Activated CD4-positive, alpha-beta T cell treated with anti-CD3 and anti-CD28 coated beads, Interleukin-2, amount 50 U/mL, for 24 hours (primary cell): ENCODE data around the gene MAML3.

Experiments used
- DNase-seq, 2 donors: peaks; one replicate each; pipeline ENCODE4 v3.0.0-alpha.2; 2020; ENCODE audit warnings: low read depth in 1 of 2, low spot score in 1 of 2

The MAML3 gene

DNA sequence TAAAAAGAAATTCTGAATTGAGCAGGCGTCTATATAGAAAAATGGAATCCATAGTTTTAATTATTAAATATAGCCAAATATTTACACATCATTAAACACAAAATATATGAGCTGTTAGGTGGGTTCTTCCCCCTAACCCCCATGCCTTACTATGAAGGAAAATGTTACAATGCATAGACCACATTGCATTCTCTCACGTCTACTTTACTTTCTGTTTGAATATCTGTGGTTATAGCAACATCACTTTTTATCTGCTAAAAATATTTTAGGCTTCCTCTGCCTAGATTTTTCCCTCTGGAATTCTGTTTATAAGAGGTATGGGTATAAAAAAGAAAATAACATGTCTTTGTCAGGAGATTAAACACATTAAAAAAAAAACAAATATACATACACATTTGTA is 73.1 kb downstream of the MAML3 start:
- DNase-seq, result no peak

DNA sequence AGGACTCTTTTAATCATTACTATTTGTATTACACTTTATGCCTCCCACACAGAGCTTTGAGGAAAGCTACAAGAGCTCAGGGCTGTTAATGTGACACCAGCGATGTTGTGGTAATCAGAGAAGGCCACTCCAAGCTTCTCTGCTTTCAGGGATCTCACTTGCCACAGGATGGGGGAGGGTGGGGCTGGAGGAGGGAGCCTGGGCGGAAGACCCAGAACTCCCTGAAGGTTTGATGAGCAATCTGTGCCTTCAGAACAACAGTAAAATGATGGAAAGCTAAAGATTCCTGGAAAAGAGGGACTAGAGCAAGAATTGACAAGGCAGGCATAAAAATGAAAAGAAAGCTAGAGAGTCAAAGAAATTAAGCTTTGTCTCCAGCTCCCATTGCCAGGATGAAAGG is 75.6 kb downstream of the MAML3 start:
- no peak for DNase-seq

DNA sequence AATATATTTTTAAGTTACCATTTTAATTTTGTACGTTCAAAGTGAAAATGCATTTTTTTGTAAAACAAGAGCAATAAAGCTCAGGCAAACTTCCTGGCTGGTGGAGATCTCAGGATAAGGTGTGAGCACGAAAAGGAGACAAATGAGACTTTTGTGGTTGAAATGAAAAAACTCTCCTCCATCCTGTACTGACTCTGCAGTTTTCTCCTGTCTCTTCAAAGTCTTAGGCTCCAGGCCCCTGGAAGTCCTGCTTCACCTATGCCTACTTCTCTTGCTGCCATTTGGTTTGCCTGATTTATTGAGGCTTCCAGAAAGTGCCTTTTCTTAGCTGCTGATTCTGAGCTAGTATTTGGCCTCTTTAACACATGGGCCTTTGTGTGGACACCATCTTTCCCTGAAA is 77.7 kb downstream of the MAML3 start:
- no peak for DNase-seq

- DNase-seq, result peak in 1 of 2 donors; percentile 62
Observed at GRCh38 chr4:140071806-140072205, 82.2 kb downstream of the MAML3 start.

DNA sequence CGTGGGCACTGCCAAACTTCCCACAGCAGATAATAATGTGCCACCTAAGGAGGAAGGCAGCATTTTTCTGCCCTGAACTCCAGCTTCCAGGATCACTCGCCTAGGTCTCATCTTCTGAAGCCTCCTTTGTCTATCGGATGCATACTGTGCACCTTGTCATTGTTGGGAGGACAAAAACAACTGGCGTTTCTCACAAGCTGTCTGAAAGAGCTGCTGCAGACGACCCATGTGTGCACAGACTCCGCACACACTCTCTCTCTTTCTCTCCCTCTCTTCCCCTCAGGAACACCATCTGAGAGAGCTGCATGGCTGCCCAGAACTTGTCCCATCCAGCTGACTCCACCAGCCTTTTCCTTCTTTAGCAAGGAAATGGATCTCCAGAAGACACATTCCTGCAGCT is 83.0 kb downstream of the MAML3 start:
- DNase-seq, result no peak

- no peak for DNase-seq
Observed at GRCh38 chr4:140070366-140070765, 83.6 kb downstream of the MAML3 start.

DNA sequence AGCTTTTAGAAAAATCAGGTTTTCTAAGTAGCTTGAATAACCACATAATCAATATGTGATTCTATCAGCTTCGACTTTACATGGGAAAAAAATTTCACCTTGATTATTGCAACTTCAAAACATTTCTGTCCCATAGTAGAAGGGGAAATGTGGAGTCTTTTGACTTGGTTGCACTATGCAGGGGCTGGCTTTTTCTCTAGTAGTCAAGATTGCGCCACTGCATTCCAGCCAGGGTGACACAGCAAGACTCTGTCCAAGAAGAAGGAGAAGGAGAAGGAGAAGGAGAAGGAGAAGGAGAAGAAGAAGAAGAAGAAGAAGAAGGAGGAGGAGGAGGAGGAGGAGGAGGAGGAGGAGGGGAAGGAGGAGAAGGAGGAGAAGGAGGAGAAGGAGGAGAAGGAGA is 84.9 kb downstream of the MAML3 start:
- no peak for DNase-seq

- no peak for DNase-seq
Observed at GRCh38 chr4:140068271-140068670, 85.7 kb downstream of the MAML3 start.

DNA sequence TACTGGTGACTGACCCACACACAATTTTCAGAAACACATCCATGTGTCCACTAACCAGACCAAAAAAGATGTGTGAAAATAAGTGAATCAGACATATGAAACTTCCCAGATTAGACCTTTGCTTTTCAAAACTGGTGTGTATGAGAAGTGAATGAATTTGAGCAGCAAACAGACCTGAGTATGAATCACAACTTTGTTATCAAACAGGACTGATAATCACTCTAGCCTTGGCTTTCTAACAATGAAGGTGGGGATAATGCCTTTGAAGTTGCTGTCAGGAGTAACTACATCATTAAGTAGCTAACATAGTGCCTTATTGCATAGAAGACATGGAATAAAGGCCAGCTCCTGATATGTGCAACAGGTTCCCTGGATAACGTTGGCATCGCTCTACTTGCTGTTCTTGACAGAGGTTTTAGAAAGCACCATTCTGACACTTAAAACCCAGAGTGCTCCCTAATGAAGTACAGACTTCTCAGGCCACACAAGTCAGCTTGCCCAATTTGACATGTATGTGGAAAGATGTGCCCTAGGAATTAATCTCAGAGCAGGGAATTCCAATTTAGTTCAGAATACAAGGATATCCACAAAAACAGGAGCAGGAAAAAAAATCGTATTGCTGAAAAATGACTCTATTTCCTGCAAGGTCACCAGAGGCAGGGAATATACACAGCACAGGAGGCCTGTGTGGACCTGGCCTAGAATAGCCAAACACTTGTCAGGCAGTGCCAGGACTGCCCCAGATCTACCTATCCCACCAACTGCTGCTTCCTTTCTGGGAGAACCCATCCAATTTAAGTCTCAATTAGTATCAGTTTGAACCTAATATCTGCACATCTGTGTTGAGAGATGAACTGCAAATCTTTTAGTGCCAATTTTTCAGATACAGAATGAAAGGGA is 87.7 kb downstream of the MAML3 start:
- DNase-seq, result no peak

- DNase-seq, result no peak
Observed at GRCh38 chr4:140065393-140065792, 88.6 kb downstream of the MAML3 start.

- DNase-seq, result no peak
Observed at GRCh38 chr4:140061659-140062289, 92.2 kb downstream of the MAML3 start.

GRCh38 chr4:140061194-140061593 is 92.8 kb downstream of the MAML3 start:
- DNase-seq, result no peak

GRCh38 chr4:140059159-140059558 is 94.8 kb downstream of the MAML3 start:
- DNase-seq, result no peak

GRCh38 chr4:140057701-140058100 is 96.3 kb downstream of the MAML3 start:
- DNase-seq, result no peak

DNA sequence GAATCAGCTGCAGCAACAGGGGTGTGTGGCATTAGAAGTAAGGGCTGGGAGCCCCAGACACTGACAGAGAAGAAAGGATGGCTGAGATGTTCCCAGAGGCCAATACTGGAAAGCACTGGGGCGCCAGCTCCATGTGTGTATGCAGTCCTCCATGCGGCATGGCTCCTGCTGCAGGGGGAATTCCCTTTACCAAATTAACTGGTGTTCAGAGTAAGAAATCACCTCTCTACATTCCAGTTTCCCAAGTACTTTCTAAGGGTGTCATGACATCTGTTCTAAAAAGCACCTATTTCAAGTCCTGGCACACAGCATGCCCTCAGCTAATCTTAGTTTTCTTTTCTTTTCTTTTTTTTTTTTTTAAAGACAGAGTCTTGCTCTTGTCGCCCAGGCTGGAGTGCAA is 98.0 kb downstream of the MAML3 start:
- no peak for DNase-seq

- no peak for DNase-seq
Observed at GRCh38 chr4:140054861-140055260, 99.1 kb downstream of the MAML3 start.

- no peak for DNase-seq
Observed at GRCh38 chr4:140053185-140053584, 100.8 kb downstream of the MAML3 start.

- DNase-seq, result no peak
Observed at GRCh38 chr4:140052050-140052449, 101.9 kb downstream of the MAML3 start.

DNA sequence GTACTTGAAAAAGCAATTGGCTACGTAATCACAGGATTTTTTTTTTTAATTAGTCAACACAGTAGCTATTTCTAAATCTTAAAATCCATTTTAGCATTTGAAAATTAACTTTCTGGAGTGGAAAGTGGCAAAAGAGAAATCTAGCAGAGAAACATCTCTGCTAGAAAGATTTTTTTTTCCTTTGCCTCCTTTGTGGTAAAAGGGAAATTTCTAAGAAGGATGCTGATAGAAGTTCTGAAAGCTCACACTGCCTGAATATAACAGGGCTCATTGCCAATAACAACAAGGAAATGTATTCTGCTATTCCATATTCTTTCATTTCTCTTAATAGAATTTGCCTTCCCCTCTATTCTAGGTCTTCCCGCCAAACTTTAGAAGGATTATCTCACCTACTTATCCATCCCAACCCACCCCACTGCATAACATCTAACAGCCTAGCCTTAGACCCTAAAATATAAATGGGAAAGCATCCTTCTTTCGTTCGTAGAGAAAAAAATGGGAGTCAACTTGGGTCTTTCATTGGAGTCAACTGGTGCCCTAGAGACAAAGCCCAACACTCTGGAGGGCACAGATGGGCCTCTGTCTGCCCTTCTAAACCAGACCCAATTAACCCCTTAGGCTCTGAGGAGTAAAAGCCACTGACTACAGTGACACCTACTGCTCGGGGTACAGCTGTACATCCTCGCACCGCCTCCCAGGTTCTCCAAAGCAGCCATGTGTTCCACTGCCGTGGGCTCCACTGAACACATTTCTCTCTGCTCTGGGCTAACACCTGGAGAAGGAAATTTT is 103.9 kb downstream of the MAML3 start:
- no peak for DNase-seq

- peak in 1 of 2 donors; percentile 15 for DNase-seq
Observed at GRCh38 chr4:140049024-140049848, 104.7 kb downstream of the MAML3 start.

GRCh38 chr4:140048419-140048995 is 105.5 kb downstream of the MAML3 start:
- DNase-seq, result no peak
